Prostate gland (tissue), 2 donors: ENCODE results near the gene ARHGAP24. TPM values are rescaled to one million over a fixed set of nuclear protein-coding genes. Genes with fewer than 3 reads are reported as not detected.

Source experiments
- DNase-seq: peaks from one replicate; pipeline ENCODE4 v3.0.0-alpha.2; 2019; ENCODE audit warnings: low spot score
- H3K27ac ChIP-seq, 2 donors: fragments of 200-600 bp; sonication (generic); 2 replicates each; pipeline ENCODE4 v1.5.1; 2017 to 2019
- H3K27me3 ChIP-seq: fragments of 200-600 bp; sonication (generic); replicated peaks from 2 replicates; pipeline ENCODE4 v1.5.1; 2019; ENCODE audit not compliant: insufficient read depth
- H3K36me3 ChIP-seq, 2 donors: fragments of 200-600 bp; sonication (generic); 1 replicate in 1 of 2; 2 replicates in 1 of 2; pipeline versions ENCODE4 v1.5.1 to v1.8.1; 2017 to 2019
- H3K4me1 ChIP-seq: fragments of 200-600 bp; sonication (generic); replicated peaks from 2 replicates; pipeline ENCODE4 v1.5.1; 2019
- H3K4me3 ChIP-seq, 2 donors: fragments of 200-600 bp; sonication (generic); 2 replicates each; pipeline ENCODE4 v1.5.1; 2017 to 2019
- H3K9me3 ChIP-seq: fragments of 200-600 bp; sonication (generic); 2 replicates; pipeline ENCODE4 v1.5.1; 2017
- POLR2A ChIP-seq: fragments of 450-650 bp; IDR thresholded peaks from one replicate; pipeline ENCODE4 v1.6.1; 2016; ENCODE audit warnings: antibody characterized with exemption, mild to moderate bottlenecking
- POLR2AphosphoS5 ChIP-seq: sonication (generic); formaldehyde crosslinking; IDR thresholded peaks from one replicate; pipeline ENCODE4 v1.6.1; 2017; ENCODE audit warnings: antibody characterized with exemption
- WGBS: methylation state at CpG from one replicate; pipeline ENCODE4 v1.1.5; 2018; 5-methylcytosine and 5-hydroxymethylcytosine counted together
- intact Hi-C: fragments of 100-400 bp; cut with DNase I; formaldehyde crosslinking; loops from one replicate; pipeline ENCODE4 v1.14.2; 2022
- total RNA-seq, 2 donors: library from RNA; depleted of rRNA; stranded (reverse); fragments of >200 nt; gene quantifications; one replicate each; pipeline ENCODE4 v1.1.0, GENCODE V29; 2016
- TF ChIP-seq, protein P1 (sequence below), 4 experiments: fragments of 200-600 bp in 2 of 4; fragments of 450-650 bp in 2 of 4; sonication (generic) in 2 of 4; IDR thresholded peaks; 1 replicate in 3 of 4; 2 replicates in 1 of 4; pipeline ENCODE4 v1.5.1; 2016 to 2019; ENCODE audit warnings: antibody characterized with exemption in 4 of 4, mild to moderate bottlenecking in 2 of 4, moderate library complexity in 2 of 4

ARHGAP24 gene
- total RNA-seq, 2 donors from 2014 or later = 6.7 to 7.4 TPM

DNA sequence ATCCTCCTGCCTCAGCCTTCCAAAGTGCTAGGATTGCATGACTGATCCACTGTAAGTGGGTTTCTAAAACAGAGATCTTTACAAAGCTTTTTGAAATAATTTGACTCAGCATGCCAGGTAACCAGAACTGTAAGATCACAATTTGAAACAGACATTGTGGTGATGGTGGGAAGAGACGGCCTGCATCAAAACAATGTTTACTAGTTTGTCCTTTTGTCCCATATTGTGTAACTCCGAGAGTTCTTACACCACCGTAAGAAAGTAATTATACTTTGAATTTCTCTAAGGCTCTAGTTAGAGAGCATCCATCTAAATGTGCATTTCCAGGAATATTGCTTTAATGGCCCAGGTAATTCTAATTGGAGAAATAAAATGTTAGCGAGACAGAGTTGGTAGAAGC is 594 bp upstream of the ARHGAP24 start:
- WGBS = 56% methylated on average over 4 of the region's 4 CpGs
- TF ChIP-seq POLR2A (no peak), POLR2AphosphoS5 (no peak)
- TF ChIP-seq, protein P1, sequence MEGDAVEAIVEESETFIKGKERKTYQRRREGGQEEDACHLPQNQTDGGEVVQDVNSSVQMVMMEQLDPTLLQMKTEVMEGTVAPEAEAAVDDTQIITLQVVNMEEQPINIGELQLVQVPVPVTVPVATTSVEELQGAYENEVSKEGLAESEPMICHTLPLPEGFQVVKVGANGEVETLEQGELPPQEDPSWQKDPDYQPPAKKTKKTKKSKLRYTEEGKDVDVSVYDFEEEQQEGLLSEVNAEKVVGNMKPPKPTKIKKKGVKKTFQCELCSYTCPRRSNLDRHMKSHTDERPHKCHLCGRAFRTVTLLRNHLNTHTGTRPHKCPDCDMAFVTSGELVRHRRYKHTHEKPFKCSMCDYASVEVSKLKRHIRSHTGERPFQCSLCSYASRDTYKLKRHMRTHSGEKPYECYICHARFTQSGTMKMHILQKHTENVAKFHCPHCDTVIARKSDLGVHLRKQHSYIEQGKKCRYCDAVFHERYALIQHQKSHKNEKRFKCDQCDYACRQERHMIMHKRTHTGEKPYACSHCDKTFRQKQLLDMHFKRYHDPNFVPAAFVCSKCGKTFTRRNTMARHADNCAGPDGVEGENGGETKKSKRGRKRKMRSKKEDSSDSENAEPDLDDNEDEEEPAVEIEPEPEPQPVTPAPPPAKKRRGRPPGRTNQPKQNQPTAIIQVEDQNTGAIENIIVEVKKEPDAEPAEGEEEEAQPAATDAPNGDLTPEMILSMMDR (IDR thresholded peaks at IDR 0.05) = no peak
- Histone ChIP-seq H3K27me3 (no peaks in the 10 kb centered on the region), H3K27ac (no peak overlapping the region), H3K4me1 (no peaks in the 10 kb centered on the region), H3K9me3 (no peaks in the 10 kb centered on the region), H3K36me3 (no peaks in the 10 kb centered on the region), H3K4me3 (peak overlapping the region in 1 of 2 donors; percentile 31)
- no peak for DNase-seq
- intact Hi-C loops = no loop called here

DNA sequence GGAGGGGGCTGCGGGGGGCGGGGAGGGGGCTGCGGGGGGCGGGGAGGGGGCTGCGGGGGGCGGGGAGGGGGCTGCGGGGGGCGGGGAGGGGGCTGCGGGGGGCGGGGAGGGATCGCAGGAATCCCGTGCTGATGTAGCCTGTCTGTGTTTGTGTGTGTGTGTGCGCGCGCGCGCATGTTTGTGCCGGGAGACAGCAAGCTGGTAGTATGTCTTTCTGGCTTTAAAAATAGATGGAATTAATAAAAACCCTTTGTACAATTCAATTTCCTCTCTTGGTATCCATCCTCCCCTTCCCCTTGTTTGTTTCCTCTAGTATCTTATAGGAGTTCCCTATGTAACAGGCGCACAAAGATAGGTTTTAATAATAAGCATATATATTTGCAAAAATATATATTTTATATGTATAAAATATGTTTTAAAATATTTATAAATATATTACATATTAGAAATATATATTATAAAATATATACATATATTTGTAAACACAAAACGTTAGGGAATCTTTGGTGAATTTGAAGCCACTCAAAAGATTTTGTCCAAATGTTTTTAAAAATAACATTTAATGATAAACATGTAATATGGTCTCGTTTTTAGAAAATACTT is 782 bp downstream of the ARHGAP24 start:
- no peaks in the 10 kb centered on the region for H3K4me1 ChIP-seq
- no peak overlapping the region for H3K27ac ChIP-seq
- H3K27me3 ChIP-seq = no peaks in the 10 kb centered on the region
- DNase-seq = no peak
- H3K4me3 ChIP-seq = peak overlapping the region; percentile 31 to 46
- intact Hi-C loops = no loop called here
- TF ChIP-seq POLR2AphosphoS5 (no peak), POLR2A (no peak)
- TF ChIP-seq, protein P1 (IDR thresholded peaks at IDR 0.05) = no peak
- no peaks in the 10 kb centered on the region for H3K36me3 ChIP-seq
- 5% methylated on average over 18 of the region's 21 CpGs for WGBS
- no peaks in the 10 kb centered on the region for H3K9me3 ChIP-seq

DNA sequence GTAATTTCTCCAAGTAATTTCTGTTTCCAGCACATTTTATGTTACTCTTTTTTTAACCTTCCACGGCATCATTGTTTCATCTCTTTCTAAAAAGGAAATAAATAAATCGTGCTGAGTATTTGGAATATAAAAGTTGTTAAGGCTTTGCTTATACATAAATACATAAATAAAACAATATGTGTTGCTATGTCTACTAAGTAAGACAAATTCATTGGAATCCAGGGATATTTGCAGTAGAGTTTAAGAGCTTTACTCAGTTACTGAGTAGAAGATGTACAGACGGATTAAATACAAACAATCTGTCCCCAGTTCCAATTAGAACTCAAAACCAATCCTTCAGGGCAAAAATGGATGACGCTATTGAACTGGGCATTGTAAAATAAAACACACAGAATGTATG is 1.4 kb downstream of the ARHGAP24 start:
- no peaks in the 10 kb centered on the region for H3K9me3 ChIP-seq
- no peak for TF ChIP-seq POLR2AphosphoS5
- TF ChIP-seq, protein P1 (IDR thresholded peaks at IDR 0.05) = no peak
- H3K36me3 ChIP-seq = no peaks in the 10 kb centered on the region
- DNase-seq = no peak
- intact Hi-C loops = no loop called here
- no peaks in the 10 kb centered on the region for H3K4me1 ChIP-seq
- H3K27ac ChIP-seq = no peak overlapping the region
- H3K27me3 ChIP-seq = no peaks in the 10 kb centered on the region
- no peak overlapping the region for H3K4me3 ChIP-seq
- WGBS = 55% methylated on average over 4 of the region's 4 CpGs

DNA sequence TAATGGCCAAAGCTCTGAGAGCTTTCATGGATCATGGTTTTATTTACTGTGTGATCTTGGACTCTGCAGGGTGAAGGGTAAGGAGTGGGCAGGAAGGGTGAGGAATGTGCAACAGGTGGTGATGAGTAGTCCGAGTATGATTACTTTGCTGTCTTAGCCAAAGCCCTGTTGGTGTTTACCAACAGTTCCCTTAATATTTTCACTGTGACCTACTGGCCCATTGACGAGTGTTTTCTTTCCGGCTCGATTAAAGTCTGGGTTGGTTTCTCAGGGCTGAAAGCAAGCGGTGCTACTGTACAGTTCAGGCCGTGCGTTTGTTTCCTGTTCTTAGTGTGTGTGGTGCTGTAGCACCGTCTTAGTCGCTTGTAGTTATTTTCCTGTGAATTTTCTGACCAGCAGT is 2.6 kb downstream of the ARHGAP24 start:
- intact Hi-C loops = no loop called here
- H3K4me3 ChIP-seq = no peak overlapping the region
- no peaks in the 10 kb centered on the region for H3K9me3 ChIP-seq
- no peaks in the 10 kb centered on the region for H3K27me3 ChIP-seq
- H3K27ac ChIP-seq = no peak overlapping the region
- 93% methylated on average over 9 of the region's 9 CpGs for WGBS
- DNase-seq = no peak
- H3K4me1 ChIP-seq = no peaks in the 10 kb centered on the region
- no peak for TF ChIP-seq POLR2AphosphoS5
- TF ChIP-seq, protein P1 (IDR thresholded peaks at IDR 0.05) = no peak
- TF ChIP-seq POLR2A = no peak
- H3K36me3 ChIP-seq = no peaks in the 10 kb centered on the region

DNA sequence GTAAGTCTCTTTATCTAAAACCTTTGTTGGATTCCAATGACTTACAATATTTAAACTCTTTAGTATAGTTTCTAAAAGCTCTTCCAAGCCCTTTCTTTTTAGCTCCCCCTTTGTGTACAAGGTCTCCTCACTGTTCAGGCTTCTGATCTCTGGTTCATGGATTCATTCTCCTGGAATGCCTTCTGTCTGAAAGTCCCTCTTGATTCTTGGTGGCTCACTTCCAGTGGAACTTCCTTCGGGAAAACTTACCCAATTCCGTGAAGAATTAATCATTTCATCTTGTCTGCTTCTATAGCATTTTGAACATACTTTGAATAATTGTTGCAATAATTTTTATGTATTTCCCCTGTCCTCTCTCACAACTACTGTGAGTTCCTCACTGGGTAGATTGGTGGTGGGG is 3.6 kb downstream of the ARHGAP24 start:
- Histone ChIP-seq H3K27ac (no peak overlapping the region), H3K27me3 (no peaks in the 10 kb centered on the region), H3K4me1 (no peaks in the 10 kb centered on the region), H3K9me3 (no peaks in the 10 kb centered on the region), H3K36me3 (no peaks in the 10 kb centered on the region), H3K4me3 (no peak overlapping the region)
- intact Hi-C loops = no loop called here
- TF ChIP-seq POLR2A = no peak
- TF ChIP-seq, protein P1 (IDR thresholded peaks at IDR 0.05) = no peak
- TF ChIP-seq POLR2AphosphoS5 = no peak
- WGBS = 90% methylated on average over 2 of the region's 2 CpGs
- DNase-seq = no peak
